Esophagus muscularis mucosa (tissue), 3 donors: ENCODE measurements around the gene MFF.

ENCODE experiments used
- POLR2A ChIP-seq: fragments of 450-650 bp; IDR thresholded peaks from one replicate; pipeline ENCODE4 v1.6.1; 2017; ENCODE audit warnings: antibody characterized with exemption, moderate library complexity, mild to moderate bottlenecking, low read depth
- TF ChIP-seq, protein P1 (sequence below), 3 experiments: fragments of 200-600 bp in 2 of 3; fragments of 450-650 bp in 1 of 3; sonication (generic) in 2 of 3; IDR thresholded peaks; one replicate each; pipeline ENCODE4 v1.5.1; 2017 to 2019; ENCODE audit warnings: antibody characterized with exemption in 3 of 3, mild to moderate bottlenecking in 2 of 3, moderate library complexity in 1 of 3

DNA sequence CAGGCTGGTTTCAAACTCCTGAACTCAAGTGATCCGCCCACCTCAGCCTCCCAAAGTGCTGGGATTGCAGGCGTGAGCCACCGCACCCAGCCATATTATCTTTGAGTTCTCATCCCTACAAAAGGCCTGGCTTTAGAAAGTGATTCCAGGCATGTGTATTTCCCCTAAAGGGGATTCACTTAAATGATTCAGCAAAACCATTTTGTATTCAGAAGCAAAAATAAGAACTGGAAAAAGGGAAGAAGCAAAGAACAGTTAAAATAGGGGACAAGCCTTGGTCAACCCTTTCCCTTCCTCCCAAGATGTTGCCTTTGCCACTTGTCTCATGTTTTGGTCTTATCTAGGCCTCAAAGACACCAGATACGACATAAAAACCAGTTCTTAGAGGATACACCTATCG is 43.5 kb downstream of the MFF start:
- TF ChIP-seq, protein P1, sequence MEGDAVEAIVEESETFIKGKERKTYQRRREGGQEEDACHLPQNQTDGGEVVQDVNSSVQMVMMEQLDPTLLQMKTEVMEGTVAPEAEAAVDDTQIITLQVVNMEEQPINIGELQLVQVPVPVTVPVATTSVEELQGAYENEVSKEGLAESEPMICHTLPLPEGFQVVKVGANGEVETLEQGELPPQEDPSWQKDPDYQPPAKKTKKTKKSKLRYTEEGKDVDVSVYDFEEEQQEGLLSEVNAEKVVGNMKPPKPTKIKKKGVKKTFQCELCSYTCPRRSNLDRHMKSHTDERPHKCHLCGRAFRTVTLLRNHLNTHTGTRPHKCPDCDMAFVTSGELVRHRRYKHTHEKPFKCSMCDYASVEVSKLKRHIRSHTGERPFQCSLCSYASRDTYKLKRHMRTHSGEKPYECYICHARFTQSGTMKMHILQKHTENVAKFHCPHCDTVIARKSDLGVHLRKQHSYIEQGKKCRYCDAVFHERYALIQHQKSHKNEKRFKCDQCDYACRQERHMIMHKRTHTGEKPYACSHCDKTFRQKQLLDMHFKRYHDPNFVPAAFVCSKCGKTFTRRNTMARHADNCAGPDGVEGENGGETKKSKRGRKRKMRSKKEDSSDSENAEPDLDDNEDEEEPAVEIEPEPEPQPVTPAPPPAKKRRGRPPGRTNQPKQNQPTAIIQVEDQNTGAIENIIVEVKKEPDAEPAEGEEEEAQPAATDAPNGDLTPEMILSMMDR (IDR thresholded peaks at IDR 0.05) = no peak
- TF ChIP-seq POLR2A = no peak
